GM23248 (cell line): ENCODE data around the gene THOP1. TPM values are rescaled to one million over a fixed set of nuclear protein-coding genes. Genes with fewer than 3 reads are reported as not detected.

Source experiments
- DNase-seq: peaks from one replicate; pipeline ENCODE4 v3.0.0-alpha.2; 2015
- H2AFZ ChIP-seq: fragments of 200-600 bp; sonication (generic); 2 replicates; pipeline ENCODE4 v1.6.1; 2016; ENCODE audit warnings: antibody characterized with exemption
- H3F3A ChIP-seq: fragments of 200-600 bp; sonication (generic); 2 replicates; pipeline ENCODE4 v1.6.1; 2016; ENCODE audit warnings: mild to moderate bottlenecking, antibody characterized with exemption, mixed run types; ENCODE audit not compliant: insufficient read depth
- H3K27ac ChIP-seq: fragments of 200-600 bp; sonication (generic); 2 replicates; pipeline ENCODE4 v1.5.1; 2016; ENCODE audit warnings: mild to moderate bottlenecking
- H3K27me3 ChIP-seq: fragments of 200-600 bp; sonication (generic); replicated peaks from 2 replicates; pipeline ENCODE4 v1.6.1; 2016; ENCODE audit warnings: mild to moderate bottlenecking; ENCODE audit not compliant: insufficient read depth
- H3K36me3 ChIP-seq: fragments of 200-600 bp; sonication (generic); 2 replicates; pipeline ENCODE4 v1.6.1; 2016; ENCODE audit warnings: low read depth, mild to moderate bottlenecking
- H3K4me1 ChIP-seq: fragments of 200-600 bp; sonication (generic); 2 replicates; pipeline ENCODE4 v1.6.1; 2016; ENCODE audit warnings: mild to moderate bottlenecking; ENCODE audit not compliant: insufficient read depth
- H3K4me2 ChIP-seq: fragments of 200-600 bp; sonication (generic); one replicate; pipeline ENCODE4 v1.6.1; 2016; ENCODE audit warnings: mild to moderate bottlenecking; ENCODE audit not compliant: unreplicated experiment
- H3K4me3 ChIP-seq: fragments of 200-600 bp; sonication (generic); 2 replicates; pipeline ENCODE4 v1.5.1; 2016; ENCODE audit warnings: mild to moderate bottlenecking
- H3K79me2 ChIP-seq: fragments of 200-600 bp; sonication (generic); 2 replicates; pipeline ENCODE4 v1.6.1; 2016; ENCODE audit warnings: mild to moderate bottlenecking; ENCODE audit not compliant: insufficient read depth
- H3K9ac ChIP-seq: fragments of 200-600 bp; sonication (generic); 2 replicates; pipeline ENCODE4 v1.6.1; 2016; ENCODE audit warnings: mild to moderate bottlenecking
- H3K9me2 ChIP-seq: fragments of 200-600 bp; sonication (generic); 2 replicates; pipeline ENCODE4 v1.6.1; 2016; ENCODE audit warnings: mixed run types, mild to moderate bottlenecking, moderate library complexity; ENCODE audit not compliant: insufficient read depth
- H3K9me3 ChIP-seq: fragments of 200-600 bp; sonication (generic); one replicate; pipeline ENCODE4 v1.6.1; 2017; ENCODE audit warnings: low read depth
- H4K20me1 ChIP-seq: fragments of 200-600 bp; sonication (generic); 2 replicates; pipeline ENCODE4 v1.6.0; 2016; ENCODE audit not compliant: insufficient read depth
- EZH2 ChIP-seq: fragments of 200-600 bp; sonication (generic); IDR thresholded peaks from 2 replicates; pipeline ENCODE4 v1.6.1; 2018; ENCODE audit warnings: antibody characterized with exemption, mild to moderate bottlenecking; ENCODE audit not compliant: insufficient read depth, poor library complexity, severe bottlenecking
- EZH2phosphoT487 ChIP-seq: fragments of 200-600 bp; sonication (generic); IDR thresholded peaks from 2 replicates; pipeline ENCODE4 v1.6.1; 2018; ENCODE audit warnings: antibody characterized with exemption, moderate library complexity, mild to moderate bottlenecking, low read depth; ENCODE audit not compliant: insufficient read depth
- WGBS, 2 experiments: methylation state at CpG; one replicate each; pipeline ENCODE4 v1.1.6; 2015 to 2017; ENCODE audit warnings: low lambda C conversion rate in 2 of 2, low coverage in 1 of 2; ENCODE audit errors: missing lambda C conversion rate in 2 of 2; 5-methylcytosine and 5-hydroxymethylcytosine counted together
- in situ Hi-C: fragments of 300-500 bp; cut with MboI; formaldehyde crosslinking; loops from 2 replicates; pipeline ENCODE4 v1.15.0; 2020
- polyA plus RNA-seq: library from polyadenylated mRNA; unstranded; fragments of >200 nt; fragmentation: Nextera tagmentation; extraction: Ambion mirVana; gene quantifications from 2 replicates; pipeline ENCODE4 v1.2.1, GENCODE V29; 2016
- total RNA-seq: library from RNA; depleted of rRNA; stranded (reverse); fragments of >200 nt; shearing (Covaris generic); gene quantifications from 2 replicates; pipeline ENCODE4 v1.2.3, GENCODE V29; 2014

Gene THOP1
- total and polyA plus RNA-seq, 2 experiments from 2014 or later = 64.8 to 136 TPM

DNA sequence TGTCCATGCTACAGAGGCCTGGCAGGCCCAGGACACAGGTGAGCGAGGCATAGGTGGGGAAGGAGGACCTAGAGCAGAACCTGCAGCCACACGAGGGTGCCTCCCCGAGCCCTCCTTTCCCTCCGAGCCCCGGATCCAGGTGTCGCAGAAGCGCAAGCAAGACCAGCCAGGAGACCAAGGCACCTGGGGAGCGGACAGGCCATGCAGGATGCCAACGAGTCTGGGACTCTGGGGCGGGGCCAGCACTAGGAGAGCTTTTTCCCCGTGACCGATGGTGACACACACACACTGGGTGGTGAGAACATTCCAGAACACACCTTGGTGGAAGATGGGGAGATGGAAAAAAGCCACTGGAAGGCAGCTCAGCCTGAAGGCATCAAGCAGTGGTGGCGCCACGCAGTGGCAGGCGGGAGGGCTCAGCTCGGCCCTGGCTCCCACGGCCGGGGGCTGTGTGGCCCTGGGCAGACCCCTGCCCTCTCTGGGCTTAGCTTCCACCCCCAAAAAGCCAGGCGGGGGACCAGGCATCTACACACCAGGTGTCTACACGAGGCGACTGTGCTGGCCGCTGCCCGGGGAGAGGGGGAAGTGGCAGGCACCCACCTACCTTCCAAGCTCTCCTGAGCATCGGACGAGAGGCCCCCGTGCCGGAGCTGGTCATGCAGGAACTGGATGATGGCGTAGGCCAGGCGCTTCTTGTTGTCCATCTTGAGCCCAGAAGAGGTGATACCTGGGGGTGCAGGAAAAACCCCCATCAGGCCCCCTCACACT, 16.8 kb upstream of the THOP1 start:
- Histone ChIP-seq H3K9me3 (no peaks in the 10 kb centered on the region), H3K36me3 (peaks cover 4% of the 10 kb centered on the region; the same call in 1 of the 2 replicates), H3K4me3 (no peak overlapping the region), H3K79me2 (peaks cover 48% of the 10 kb centered on the region), H4K20me1 (no peaks in the 10 kb centered on the region), H3K27ac (no peak overlapping the region), H3K4me1 (no peaks in the 10 kb centered on the region), H2AFZ (no peak overlapping the region), H3K9ac (no peak overlapping the region), H3F3A (no peaks in the 10 kb centered on the region), H3K9me2 (no peaks in the 10 kb centered on the region), H3K27me3 (no peaks in the 10 kb centered on the region), H3K4me2 (no peak overlapping the region)
- DNase-seq = no peak
- in situ Hi-C loops = no loop called here
- WGBS, 2 experiments = 88 to 90% methylated on average over 23 to 29 of the region's 29 CpGs
- TF ChIP-seq EZH2phosphoT487 (no peak), EZH2 (no peak)

DNA sequence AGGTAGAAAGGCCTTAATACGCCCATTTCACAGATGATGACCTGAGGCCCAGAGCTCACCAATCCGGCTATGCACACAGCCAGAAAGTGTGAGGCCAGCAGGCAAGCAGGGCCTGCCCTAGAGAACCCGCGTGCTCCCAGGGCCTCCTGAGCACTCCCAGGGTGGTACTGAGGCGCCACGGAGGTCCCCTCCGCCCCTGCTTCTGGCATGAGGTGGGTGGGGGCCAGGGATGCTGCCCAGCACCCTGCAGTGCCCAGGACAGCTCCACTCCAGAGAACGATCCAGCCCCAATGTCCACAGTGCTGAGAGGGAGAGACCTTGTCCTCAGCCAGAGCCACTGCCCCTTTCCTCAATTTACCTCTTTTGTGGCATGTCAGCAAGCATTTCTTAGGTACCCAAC, 16.1 kb upstream of the THOP1 start:
- WGBS, 2 experiments = 94 to 97% methylated on average over 7 to 8 of the region's 8 CpGs
- no peak overlapping the region for H3K4me3 ChIP-seq
- H3K9me3 ChIP-seq = no peaks in the 10 kb centered on the region
- H3K27ac ChIP-seq = no peak overlapping the region
- H2AFZ ChIP-seq = no peak overlapping the region
- H3K9ac ChIP-seq = no peak overlapping the region
- DNase-seq = no peak
- H3F3A ChIP-seq = no peaks in the 10 kb centered on the region
- H3K9me2 ChIP-seq = no peaks in the 10 kb centered on the region
- no peaks in the 10 kb centered on the region for H3K27me3 ChIP-seq
- H3K79me2 ChIP-seq = peaks cover 52% of the 10 kb centered on the region
- H3K4me2 ChIP-seq = no peak overlapping the region
- no peaks in the 10 kb centered on the region for H3K4me1 ChIP-seq
- in situ Hi-C loops = no loop called here
- no peaks in the 10 kb centered on the region for H4K20me1 ChIP-seq
- TF ChIP-seq EZH2 (no peak), EZH2phosphoT487 (no peak)
- peaks cover 2% of the 10 kb centered on the region; the same call in 1 of the 2 replicates for H3K36me3 ChIP-seq

DNA sequence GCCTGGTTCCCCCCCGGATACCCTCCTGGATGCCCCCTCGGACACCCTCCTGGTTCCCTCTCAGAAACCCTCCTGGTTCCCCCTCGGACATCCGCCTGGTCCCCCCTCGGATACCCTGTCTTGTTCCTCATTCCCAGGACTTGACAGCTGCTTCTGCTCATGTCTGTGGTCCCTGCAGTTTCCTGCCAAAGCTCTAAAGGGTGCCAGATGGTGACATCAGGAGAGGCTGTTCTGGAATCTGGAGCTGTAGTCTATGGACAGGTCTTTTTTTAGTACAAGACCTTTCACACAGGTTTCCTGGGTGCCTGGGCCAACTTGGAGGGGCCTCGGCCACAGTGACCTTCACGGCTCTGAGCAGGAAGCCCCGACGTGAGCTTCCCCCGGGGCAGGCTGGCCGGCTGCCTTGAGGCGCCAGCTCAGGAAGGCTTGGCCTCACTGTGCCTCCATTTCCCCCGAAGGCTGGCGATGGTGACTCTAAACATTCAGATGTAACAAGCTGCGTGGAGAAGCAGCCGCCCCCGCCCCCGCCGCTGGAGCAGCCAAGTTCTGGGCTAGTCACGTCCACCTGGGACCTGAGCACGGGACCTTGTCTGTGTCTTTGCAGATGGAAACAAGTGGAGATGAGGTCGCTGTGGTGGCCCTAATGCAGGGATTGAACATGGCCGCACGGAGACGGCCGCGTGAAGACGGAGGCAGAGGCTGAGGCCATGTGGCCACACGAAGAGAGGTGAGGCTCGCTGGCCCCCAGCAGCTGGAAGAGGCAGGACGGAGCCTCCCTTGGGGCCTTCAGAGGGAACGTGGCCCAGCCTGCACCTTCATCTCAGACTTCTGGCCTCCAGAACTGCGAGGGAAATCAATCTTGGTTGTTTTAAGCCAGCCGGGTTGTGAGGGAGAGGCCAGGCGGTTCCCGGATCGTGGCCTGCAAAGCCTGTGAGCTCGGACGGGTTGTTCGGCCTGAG, 15.0 kb upstream of the THOP1 start:
- Histone ChIP-seq H4K20me1 (no peaks in the 10 kb centered on the region), H3K27ac (no peak overlapping the region)

DNA sequence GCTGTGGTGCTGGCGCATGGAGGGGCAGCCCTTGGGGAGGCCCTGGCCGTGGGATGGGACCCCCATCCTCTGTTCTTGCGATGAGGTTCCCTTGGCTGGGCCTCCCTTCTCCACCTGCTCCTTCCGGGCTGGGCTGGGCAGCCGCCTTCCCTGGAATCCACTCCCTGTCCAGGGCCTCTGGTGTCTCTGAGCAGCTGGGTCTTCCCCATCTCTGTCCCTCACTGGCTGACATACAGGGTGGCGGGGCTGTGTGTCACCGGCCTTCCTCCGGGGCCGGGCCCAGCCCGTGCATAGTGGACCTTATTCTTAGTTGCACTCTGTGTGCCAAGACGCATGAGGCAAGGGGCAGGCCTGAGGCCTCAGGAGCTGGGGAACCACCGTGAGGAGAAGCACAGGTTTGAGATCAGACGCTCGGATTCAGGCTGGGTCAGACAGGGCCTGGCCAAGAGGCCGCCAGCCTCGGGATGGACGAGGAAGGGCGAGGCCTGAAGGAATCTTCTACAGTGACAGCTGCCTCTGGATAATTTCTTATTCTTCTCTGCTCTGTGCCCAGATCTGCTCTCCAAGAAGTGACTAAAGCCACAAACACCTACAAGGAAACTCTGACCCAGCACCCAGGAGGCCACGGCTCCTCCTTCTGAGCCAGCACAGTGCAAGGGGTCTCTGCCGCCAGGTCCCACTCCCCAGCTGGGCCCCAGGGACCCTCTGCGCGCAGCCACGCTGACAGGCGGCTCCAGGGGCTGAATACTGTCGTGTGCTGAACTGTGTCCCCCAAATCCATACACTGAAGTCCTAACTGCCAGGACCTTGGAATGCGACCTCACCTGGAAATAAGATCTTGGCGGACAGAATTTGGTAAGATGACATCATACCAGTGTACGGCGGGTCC, 13.3 kb upstream of the THOP1 start:
- 83 to 86% methylated on average over 29 of the region's 29 CpGs for WGBS, 2 experiments
- Histone ChIP-seq H3K27ac (no peak overlapping the region), H3K4me2 (no peak overlapping the region), H4K20me1 (no peaks in the 10 kb centered on the region), H3K36me3 (no peaks in the 10 kb centered on the region), H3K4me3 (no peak overlapping the region), H3F3A (no peaks in the 10 kb centered on the region), H3K79me2 (peaks cover 80% of the 10 kb centered on the region), H3K9ac (no peak overlapping the region), H3K27me3 (no peaks in the 10 kb centered on the region), H3K9me2 (no peaks in the 10 kb centered on the region), H3K4me1 (no peaks in the 10 kb centered on the region), H3K9me3 (no peaks in the 10 kb centered on the region), H2AFZ (no peak overlapping the region)
- TF ChIP-seq EZH2phosphoT487 (no peak), EZH2 (no peak)
- in situ Hi-C loops = no loop called here
- no peak for DNase-seq

More for the DNA sequence above, 15.0 kb upstream of the THOP1 start:
- H3K4me3 ChIP-seq = no peak overlapping the region
- H3K27me3 ChIP-seq = no peaks in the 10 kb centered on the region
- 65 to 68% methylated on average over 38 to 40 of the region's 40 CpGs for WGBS, 2 experiments
- H3K9me3 ChIP-seq = no peaks in the 10 kb centered on the region
- TF ChIP-seq EZH2phosphoT487 (no peak), EZH2 (no peak)
- H3F3A ChIP-seq = no peaks in the 10 kb centered on the region
- in situ Hi-C loops = no loop called here
- no peaks in the 10 kb centered on the region for H3K4me1 ChIP-seq
- DNase-seq = peak; percentile 49
- H3K4me2 ChIP-seq = no peak overlapping the region
- no peaks in the 10 kb centered on the region for H3K36me3 ChIP-seq
- no peak overlapping the region for H2AFZ ChIP-seq
- H3K9ac ChIP-seq = no peak overlapping the region
- peaks cover 63% of the 10 kb centered on the region for H3K79me2 ChIP-seq
- no peaks in the 10 kb centered on the region for H3K9me2 ChIP-seq
